ENCODE data around the gene TBC1D8.

- TF ChIP-seq EZH2 (IDR thresholded peaks at IDR 0.05; ENCODE audit: low read depth, unreplicated experiment) = no peak
- no peak for TF ChIP-seq CTCF (conservative IDR thresholded peaks at IDR 0.05; ENCODE audit: low read depth in 2 of 2)
- TF ChIP-seq EZH2phosphoT487 (IDR thresholded peaks at IDR 0.05; ENCODE audit: unreplicated experiment) = no peak
- no peak for TF ChIP-seq REST (IDR thresholded peaks at IDR 0.05; ENCODE audit: unreplicated experiment)
- no peak for TF ChIP-seq POLR2AphosphoS5 (IDR thresholded peaks at IDR 0.05; ENCODE audit: low read depth)
- TF ChIP-seq ETS1 (IDR thresholded peaks at IDR 0.05) = no peak
- TF ChIP-seq ZNF331 (CRISPR knock-in tag; IDR thresholded peaks at IDR 0.05; ENCODE audit: low read depth) = no peak
- TF ChIP-seq JUNB (IDR thresholded peaks at IDR 0.05; ENCODE audit: unreplicated experiment) = no peak
- no peak for TF ChIP-seq CREB1 (CRISPR knock-in tag; IDR thresholded peaks at IDR 0.05; ENCODE audit: low read depth)
Observed at GRCh38 chr2:100967716-100968115, 183.5 kb downstream of the TBC1D8 start.

All from GM23338 (cell line).